KG1 (cell line): Measurements from ENCODE around the gene CACNB4.

Experiments used
- DNase-seq: peaks from one replicate; lab custom pipeline; 2025; lab: John Stamatoyannopoulos, UW

Gene CACNB4

DNA sequence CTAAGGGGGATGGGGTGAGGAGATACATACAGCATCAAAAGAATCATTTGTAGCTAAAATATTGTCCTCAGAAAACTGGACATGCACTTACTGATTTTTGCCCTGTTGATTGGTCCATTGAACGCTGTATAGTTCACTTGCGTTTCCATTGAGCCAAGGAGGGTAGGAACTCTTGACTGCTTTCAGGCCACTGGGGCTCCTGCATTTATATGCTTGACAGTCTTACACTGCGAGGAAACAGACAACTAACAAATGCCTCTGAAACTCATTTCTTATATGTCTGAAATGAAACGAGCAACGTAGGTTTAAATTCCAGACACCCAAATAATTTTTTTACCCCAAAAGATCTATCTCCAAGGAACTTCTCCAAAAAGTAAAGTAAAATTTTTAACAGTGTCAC, 312.8 kb downstream of the CACNB4 start:
- DNase-seq, result no peak

DNA sequence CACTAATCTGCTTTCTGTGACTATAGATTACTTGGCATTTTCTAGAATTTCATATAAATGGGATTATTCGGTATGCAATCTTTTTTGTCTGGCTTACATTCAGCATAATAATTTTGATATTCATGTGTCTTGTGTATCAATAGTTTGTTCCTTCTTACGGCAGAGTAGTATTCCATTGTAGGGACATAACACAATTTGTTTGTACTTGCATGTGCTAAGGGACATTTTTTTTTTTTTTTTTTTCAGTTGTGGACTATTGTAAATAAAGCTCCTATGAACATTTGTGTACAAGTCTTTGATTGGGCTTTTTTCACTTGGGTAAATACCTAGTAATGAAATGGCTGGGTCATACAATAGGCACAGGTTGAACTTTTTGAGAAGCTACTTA, 315.7 kb downstream of the CACNB4 start:
- DNase-seq, result no peak
